Activated CD8-positive, alpha-beta T cell treated with anti-CD3 and anti-CD28 coated beads for 36 hours (primary cell): Measurements from ENCODE around the gene LUZP4. TPM values are rescaled to one million over a fixed set of nuclear protein-coding genes. Genes with fewer than 3 reads are reported as not detected.

Experiments
- ATAC-seq: fragments of 200-7000 bp; cut with Tn5 transposase; one replicate; pipeline ENCODE4 v1.10.0; 2021; ENCODE audit warnings: mild to moderate bottlenecking, moderate library complexity
- CTCF ChIA-PET: fragments of 350-600 bp; sonication (Branson Sonifier 250); formaldehyde crosslinking; loops from one replicate; lab custom pipeline; 2021; ENCODE audit warnings: antibody characterized with exemption; lab: Charles Lee
- POLR2A ChIA-PET: fragments of 350-600 bp; sonication (Branson Sonifier 250); formaldehyde crosslinking; loops from one replicate; lab custom pipeline; 2021; ENCODE audit warnings: antibody characterized with exemption; lab: Charles Lee
- DNase-seq: peaks from one replicate; pipeline ENCODE4 v3.0.0-alpha.2; 2020
- H3K27ac Mint-ChIP-seq: one replicate; pipeline ENCODE4 v1.8.0; 2021; ENCODE audit warnings: mild to moderate bottlenecking, mixed read lengths
- H3K27me3 Mint-ChIP-seq: one replicate; pipeline ENCODE4 v1.8.0; 2021; ENCODE audit warnings: mixed read lengths
- H3K36me3 Mint-ChIP-seq: one replicate; pipeline ENCODE4 v1.8.0; 2021; ENCODE audit warnings: low read depth, mixed read lengths
- H3K4me1 Mint-ChIP-seq: one replicate; pipeline ENCODE4 v1.8.0; 2021; ENCODE audit warnings: low read depth, mixed read lengths
- H3K4me3 Mint-ChIP-seq: one replicate; pipeline ENCODE4 v1.8.0; 2021; ENCODE audit warnings: mild to moderate bottlenecking, moderate library complexity, mixed read lengths
- H3K9me3 Mint-ChIP-seq: one replicate; pipeline ENCODE4 v1.8.0; 2021; ENCODE audit warnings: mixed read lengths
- intact Hi-C: fragments of 100-400 bp; cut with micrococcal nuclease; formaldehyde crosslinking; loops from one replicate; pipeline ENCODE4 v1.10.0; 2022
- total RNA-seq, 2 experiments: library from RNA; stranded (reverse); gene quantifications; one replicate each; pipeline ENCODE4 v1.2.3, GENCODE V29; 2021
- TF ChIP-seq, protein P1 (sequence below): fragments of 200-600 bp; IDR thresholded peaks from one replicate; pipeline ENCODE4 v1.8.0; 2022; ENCODE audit warnings: antibody characterized with exemption, mild to moderate bottlenecking

LUZP4 gene, protein sequence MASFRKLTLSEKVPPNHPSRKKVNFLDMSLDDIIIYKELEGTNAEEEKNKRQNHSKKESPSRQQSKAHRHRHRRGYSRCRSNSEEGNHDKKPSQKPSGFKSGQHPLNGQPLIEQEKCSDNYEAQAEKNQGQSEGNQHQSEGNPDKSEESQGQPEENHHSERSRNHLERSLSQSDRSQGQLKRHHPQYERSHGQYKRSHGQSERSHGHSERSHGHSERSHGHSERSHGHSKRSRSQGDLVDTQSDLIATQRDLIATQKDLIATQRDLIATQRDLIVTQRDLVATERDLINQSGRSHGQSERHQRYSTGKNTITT
- not detected for total RNA-seq

DNA sequence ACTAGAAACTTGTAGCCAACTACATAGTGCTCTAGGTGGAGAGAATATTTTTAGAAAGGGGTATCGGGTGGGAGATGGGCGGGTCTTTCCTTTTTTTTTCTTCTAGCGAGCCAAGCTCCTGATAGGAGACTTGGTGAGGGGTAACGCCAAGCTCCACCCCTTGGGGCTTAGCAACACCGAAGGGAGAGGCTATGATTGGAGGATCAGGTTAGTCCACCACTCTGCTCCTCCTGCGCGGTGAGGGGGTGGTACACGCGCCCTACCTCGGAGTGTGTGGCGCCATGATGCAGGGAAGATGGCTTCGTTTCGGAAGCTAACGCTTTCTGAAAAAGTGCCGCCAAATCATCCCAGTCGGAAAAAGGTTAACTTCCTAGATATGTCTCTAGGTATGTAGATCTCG lies at the start of gene LUZP4:
Gene LUZP4 (plus strand): TSS at position 251 of the 400 bp plus-strand sequence. CDS start 45 bp downstream, at position 296.
- H3K4me3 Mint-ChIP-seq, result no peak within 1 kb of the TSS
- ATAC-seq (no peak), DNase-seq (no peak)
- H3K27me3 Mint-ChIP-seq, result no peaks in the 10 kb centered on the region
- ChIA-PET CTCF (no interaction called here), POLR2A (no interaction called here)
- TF ChIP-seq, protein P1, sequence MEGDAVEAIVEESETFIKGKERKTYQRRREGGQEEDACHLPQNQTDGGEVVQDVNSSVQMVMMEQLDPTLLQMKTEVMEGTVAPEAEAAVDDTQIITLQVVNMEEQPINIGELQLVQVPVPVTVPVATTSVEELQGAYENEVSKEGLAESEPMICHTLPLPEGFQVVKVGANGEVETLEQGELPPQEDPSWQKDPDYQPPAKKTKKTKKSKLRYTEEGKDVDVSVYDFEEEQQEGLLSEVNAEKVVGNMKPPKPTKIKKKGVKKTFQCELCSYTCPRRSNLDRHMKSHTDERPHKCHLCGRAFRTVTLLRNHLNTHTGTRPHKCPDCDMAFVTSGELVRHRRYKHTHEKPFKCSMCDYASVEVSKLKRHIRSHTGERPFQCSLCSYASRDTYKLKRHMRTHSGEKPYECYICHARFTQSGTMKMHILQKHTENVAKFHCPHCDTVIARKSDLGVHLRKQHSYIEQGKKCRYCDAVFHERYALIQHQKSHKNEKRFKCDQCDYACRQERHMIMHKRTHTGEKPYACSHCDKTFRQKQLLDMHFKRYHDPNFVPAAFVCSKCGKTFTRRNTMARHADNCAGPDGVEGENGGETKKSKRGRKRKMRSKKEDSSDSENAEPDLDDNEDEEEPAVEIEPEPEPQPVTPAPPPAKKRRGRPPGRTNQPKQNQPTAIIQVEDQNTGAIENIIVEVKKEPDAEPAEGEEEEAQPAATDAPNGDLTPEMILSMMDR, result no peak
- intact Hi-C loops, result no loop called here
- H3K36me3 Mint-ChIP-seq, result no peaks in the 10 kb centered on the region
- H3K4me1 Mint-ChIP-seq, result no peaks in the 10 kb centered on the region
- no peak within 1 kb of the TSS for H3K27ac Mint-ChIP-seq
- H3K9me3 Mint-ChIP-seq, result no peaks in the 10 kb centered on the region

DNA sequence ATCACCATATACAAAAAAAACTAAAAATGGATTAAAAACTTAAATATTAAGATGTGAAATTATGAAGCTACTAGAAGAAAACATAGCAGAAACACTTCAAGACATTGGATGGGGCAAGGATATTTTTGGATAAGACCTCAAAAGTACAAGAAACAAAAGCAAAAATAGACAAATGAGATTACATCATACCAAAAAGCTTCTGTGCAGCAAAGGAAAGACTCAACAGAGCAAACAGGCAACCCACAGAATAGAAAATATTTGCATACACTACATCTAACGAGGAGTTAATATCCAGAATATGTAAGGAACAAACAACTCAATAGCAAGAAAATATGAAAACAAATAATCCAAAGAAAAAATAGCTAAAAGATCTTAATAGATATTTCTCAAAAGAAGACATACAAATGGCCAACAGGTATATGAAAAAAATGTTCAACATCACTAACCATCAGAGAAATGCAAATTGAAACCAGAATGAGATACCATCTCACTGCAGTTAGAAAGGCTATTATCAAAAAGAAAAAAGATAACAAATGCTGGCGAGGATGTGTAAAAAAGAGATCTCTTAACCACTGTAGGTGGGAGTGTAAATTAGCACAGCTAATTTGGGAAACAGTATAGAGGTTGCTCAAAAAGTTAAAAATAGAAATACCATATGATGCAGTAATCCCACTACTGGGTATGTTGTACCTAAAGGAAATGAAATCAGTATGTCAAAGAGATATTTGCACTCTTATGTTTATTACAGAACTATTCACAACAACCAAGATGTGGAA lies 37.9 kb upstream of the LUZP4 start:
- Mint-ChIP-seq H3K4me3 (no peak overlapping the region), H3K27ac (no peak overlapping the region), H3K4me1 (no peaks in the 10 kb centered on the region), H3K27me3 (no peaks in the 10 kb centered on the region), H3K36me3 (no peaks in the 10 kb centered on the region), H3K9me3 (no peaks in the 10 kb centered on the region)
- DNase-seq (no peak), ATAC-seq (no peak)
- intact Hi-C loops, result no loop called here
- ChIA-PET POLR2A (no interaction called here), CTCF (interaction anchor here (0.6 kb wide), 1 partner anchor 39 kb away, joined by 3 read pairs; no protein-coding TSS in a partner anchor)
- TF ChIP-seq, protein P1, result no peak

DNA sequence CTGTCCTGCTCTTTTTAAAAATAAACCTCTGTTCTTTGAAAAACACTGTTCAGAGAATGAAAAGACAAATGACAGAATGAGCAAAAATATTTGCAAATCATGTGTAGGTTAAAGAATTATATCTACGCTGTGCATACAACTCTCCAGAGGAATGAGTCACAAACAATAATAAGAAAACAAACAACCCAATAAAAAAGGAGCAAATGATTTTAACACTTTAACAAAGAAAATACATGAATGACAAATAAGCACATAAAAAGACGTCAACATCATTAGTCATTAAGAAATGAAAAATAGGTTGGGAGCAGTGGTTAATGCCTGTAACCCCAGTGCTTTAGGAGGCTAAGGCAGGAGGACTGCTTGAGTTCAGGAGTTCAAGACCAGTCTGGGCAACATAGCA lies 34.5 kb upstream of the LUZP4 start:
- TF ChIP-seq, protein P1, result no peak
- intact Hi-C loops, result no loop called here
- H3K4me1 Mint-ChIP-seq, result no peaks in the 10 kb centered on the region

DNA sequence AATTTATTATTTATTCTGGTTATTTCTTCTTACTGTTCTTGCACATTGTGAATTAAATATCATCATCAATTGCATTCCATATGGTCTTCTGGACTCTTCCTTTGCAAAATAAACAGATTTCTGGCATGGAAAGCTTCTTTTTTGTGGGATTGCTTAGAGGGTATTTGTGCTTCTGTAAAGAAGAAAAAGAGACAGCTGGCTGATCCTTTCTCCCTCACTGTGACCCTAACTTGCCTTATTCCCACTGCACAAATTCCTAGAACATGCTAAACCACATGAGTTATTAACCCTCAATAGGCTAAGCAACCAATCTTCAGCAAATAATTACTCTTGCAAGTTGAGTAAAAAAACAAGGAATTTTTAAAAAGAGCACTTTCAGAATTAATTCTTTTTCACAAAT lies 31.8 kb upstream of the LUZP4 start:
- Mint-ChIP-seq H3K27me3 (no peaks in the 10 kb centered on the region), H3K9me3 (no peaks in the 10 kb centered on the region), H3K4me1 (no peaks in the 10 kb centered on the region), H3K36me3 (no peaks in the 10 kb centered on the region), H3K27ac (no peak overlapping the region), H3K4me3 (no peak overlapping the region)
- ChIA-PET CTCF (no interaction called here), POLR2A (no interaction called here)
- ATAC-seq (no peak), DNase-seq (no peak)
- intact Hi-C loops, result no loop called here
- TF ChIP-seq, protein P1, result no peak

More for the DNA sequence above, 34.5 kb upstream of the LUZP4 start:
- DNase-seq (no peak), ATAC-seq (no peak)
- Mint-ChIP-seq H3K36me3 (no peaks in the 10 kb centered on the region), H3K27ac (no peak overlapping the region), H3K9me3 (no peaks in the 10 kb centered on the region), H3K4me3 (no peak overlapping the region), H3K27me3 (no peaks in the 10 kb centered on the region)
- ChIA-PET POLR2A (no interaction called here), CTCF (no interaction called here)
